Endothelial cell of umbilical vein (primary cell): Measurements from ENCODE around the gene SPTLC2. TPM values are rescaled to one million over a fixed set of nuclear protein-coding genes. Genes with fewer than 3 reads are reported as not detected.

Experiments used
- BruUV-seq: library from RNA; stranded (reverse); fragments of 400-500 nt; replicated peaks from 2 replicates; lab custom pipeline; 2021; lab: Mats Ljungman, UMichigan
- CTCF ChIA-PET: fragments of 300-600, 350-600 bp; sonication (Branson Sonifier 250); formaldehyde crosslinking; loops from one replicate; lab custom pipeline; 2021; ENCODE audit warnings: antibody characterized with exemption, inconsistent platforms; lab: Charles Lee
- POLR2A ChIA-PET: fragments of 300-600, 350-600 bp; sonication (Branson Sonifier 250); formaldehyde crosslinking; loops from one replicate; lab custom pipeline; 2021; ENCODE audit warnings: antibody characterized with exemption, inconsistent platforms; lab: Charles Lee
- DNase-seq: peaks from one replicate; pipeline ENCODE4 v3.0.0-alpha.2; 2011; ENCODE audit warnings: low read depth, low spot score
- FAIRE-seq: peaks from 2 replicates; lab custom pipeline; 2011; peaks lifted over from hg19 to GRCh38; lab: Jason Lieb, UNC
- H2AFZ ChIP-seq: 2 replicates; pipeline ENCODE4 v1.6.0; 2012; ENCODE audit warnings: low read depth, low read length, control low read depth, inconsistent platforms
- H3K27ac ChIP-seq: 2 replicates; pipeline ENCODE4 v1.5.1; 2011; ENCODE audit warnings: low read depth, mild to moderate bottlenecking, control low read depth, low read length, moderate library complexity; ENCODE audit not compliant: insufficient read depth
- H3K27me3 ChIP-seq, 2 experiments: 2 replicates each; pipeline versions ENCODE4 v1.6.0 to v1.6.1; 2011; ENCODE audit warnings: low read length in 2 of 2, mixed read lengths in 1 of 2; ENCODE audit not compliant: control insufficient read depth in 2 of 2, insufficient read depth in 2 of 2
- H3K36me3 ChIP-seq, 2 experiments: 2 replicates in 1 of 2; 3 replicates in 1 of 2; pipeline ENCODE4 v1.5.1; 2011; ENCODE audit warnings: low read length in 2 of 2, mild to moderate bottlenecking in 1 of 2, moderate library complexity in 1 of 2; ENCODE audit not compliant: control insufficient read depth in 2 of 2, insufficient read depth in 2 of 2; ENCODE audit errors: extremely low read depth in 1 of 2
- H3K4me1 ChIP-seq: 3 replicates; pipeline ENCODE4 v1.5.1; 2011; ENCODE audit warnings: mild to moderate bottlenecking, low read length; ENCODE audit not compliant: control insufficient read depth, insufficient read depth; ENCODE audit errors: extremely low read depth
- H3K4me2 ChIP-seq: 2 replicates; pipeline ENCODE4 v1.6.1; 2011; ENCODE audit warnings: low read length, control low read depth, mixed read lengths; ENCODE audit not compliant: insufficient read depth
- H3K4me3 ChIP-seq, 3 experiments: fragments of 200-600 bp in 1 of 3; sonication (generic), shearing (Covaris generic) in 1 of 3; replicated peaks in 1 of 3; 2 replicates each; pipeline ENCODE4 v1.5.1; 2011 to 2016; ENCODE audit warnings: control low read depth in 3 of 3, low read length in 3 of 3, mild to moderate bottlenecking in 2 of 3, inconsistent platforms in 1 of 3, low read depth in 1 of 3, moderate library complexity in 1 of 3; ENCODE audit not compliant: insufficient read depth in 1 of 3
- H3K79me2 ChIP-seq: 2 replicates; pipeline ENCODE4 v1.6.0; 2012; ENCODE audit warnings: low read length, inconsistent platforms; ENCODE audit not compliant: control insufficient read depth, insufficient read depth
- H3K9ac ChIP-seq: replicated peaks from 2 replicates; pipeline ENCODE3; 2011; ENCODE audit warnings: low read length, control low read depth; ENCODE audit not compliant: insufficient read depth; ENCODE audit errors: extremely low read depth
- H3K9me1 ChIP-seq: replicated peaks from 3 replicates; pipeline ENCODE4 v1.6.0; 2011; ENCODE audit warnings: mild to moderate bottlenecking, low read length; ENCODE audit not compliant: control insufficient read depth, insufficient read depth; ENCODE audit errors: extremely low read depth
- H3K9me3 ChIP-seq: replicated peaks from 2 replicates; pipeline ENCODE4 v1.5.1; 2012; ENCODE audit warnings: low read length, inconsistent platforms; ENCODE audit not compliant: control insufficient read depth, insufficient read depth
- H4K20me1 ChIP-seq: replicated peaks from 2 replicates; pipeline ENCODE3; 2011; ENCODE audit warnings: mild to moderate bottlenecking, low read length; ENCODE audit not compliant: control insufficient read depth, insufficient read depth; ENCODE audit errors: extremely low read depth
- CTCF ChIP-seq, 2 donors: IDR thresholded peaks; 1 replicate in 1 of 2; 2 replicates in 1 of 2; pipeline ENCODE4 v1.5.1; 2011; ENCODE audit warnings: low read length in 2 of 2, mild to moderate bottlenecking in 2 of 2, moderate library complexity in 2 of 2, control low read depth in 1 of 2, inconsistent platforms in 1 of 2, low read depth in 1 of 2; ENCODE audit not compliant: insufficient read depth in 1 of 2; ENCODE audit errors: extremely low read depth in 1 of 2
- EZH2 ChIP-seq: IDR thresholded peaks from 2 replicates; pipeline ENCODE4 v1.6.1; 2012; ENCODE audit warnings: borderline replicate concordance, low read depth, mild to moderate bottlenecking, moderate library complexity, low read length, inconsistent platforms; ENCODE audit not compliant: severe bottlenecking
- FOS ChIP-seq: IDR thresholded peaks from 2 replicates; pipeline ENCODE4 v1.6.1; 2011; ENCODE audit warnings: mild to moderate bottlenecking, low read length, moderate library complexity, borderline replicate concordance; ENCODE audit not compliant: insufficient read depth
- GATA2 ChIP-seq: IDR thresholded peaks from 2 replicates; pipeline ENCODE4 v1.7.0; 2011; ENCODE audit warnings: low read depth, mild to moderate bottlenecking, moderate library complexity, mixed read lengths, low read length; ENCODE audit not compliant: insufficient read length, insufficient read depth
- JUN ChIP-seq: IDR thresholded peaks from 2 replicates; pipeline ENCODE4 v1.6.1; 2011; ENCODE audit warnings: borderline replicate concordance, low read depth; ENCODE audit not compliant: insufficient read length, insufficient read depth
- MAX ChIP-seq: IDR thresholded peaks from 2 replicates; pipeline ENCODE4 v1.6.1; 2011; ENCODE audit not compliant: insufficient read depth, insufficient read length
- MYC ChIP-seq: IDR thresholded peaks from one replicate; pipeline ENCODE4 v1.6.1; 2011; ENCODE audit warnings: mild to moderate bottlenecking, low read depth, low read length
- POLR2A ChIP-seq: IDR thresholded peaks from 2 replicates; pipeline ENCODE4 v1.6.1; 2012; ENCODE audit warnings: low read depth, mild to moderate bottlenecking, control low read depth, low read length
- POLR2AphosphoS5 ChIP-seq: IDR thresholded peaks from 2 replicates; pipeline ENCODE4 v1.6.1; 2012; ENCODE audit warnings: low read depth, mild to moderate bottlenecking, control low read depth, low read length, moderate library complexity; ENCODE audit not compliant: insufficient read depth
- dilution Hi-C: fragments of 300-500 bp; cut with MboI; formaldehyde crosslinking; loops from one replicate; pipeline ENCODE4 v1.15.0; 2019; ENCODE audit warnings: low sequenced_read_pairs; ENCODE audit not compliant: extremely low pct_ligation_motif_present
- intact Hi-C: fragments of 100-400 bp; cut with micrococcal nuclease; formaldehyde crosslinking; loops from one replicate; pipeline ENCODE4 v1.10.0; 2022
- polyA plus RNA-seq, 4 experiments: library from polyadenylated mRNA; depleted of rRNA in 3 of 4; stranded (reverse) in 3 of 4; unstranded in 1 of 4; fragments of >200 nt; gene quantifications; 2 replicates each; pipeline versions ENCODE4 v1.2.1 to v1.2.3, GENCODE V29; 2011 to 2012; ENCODE audit warnings: missing spikeins in 1 of 4
- total RNA-seq: library from RNA; stranded (reverse); gene quantifications from 2 replicates; pipeline ENCODE4 v1.2.3, GENCODE V29; 2021

SPTLC2 gene
- total and polyA plus RNA-seq, 2 donors (not counting 3 experiments of a cell fraction or from before 2014, with no cell fraction given) = 19.1 to 71.3 TPM

DNA sequence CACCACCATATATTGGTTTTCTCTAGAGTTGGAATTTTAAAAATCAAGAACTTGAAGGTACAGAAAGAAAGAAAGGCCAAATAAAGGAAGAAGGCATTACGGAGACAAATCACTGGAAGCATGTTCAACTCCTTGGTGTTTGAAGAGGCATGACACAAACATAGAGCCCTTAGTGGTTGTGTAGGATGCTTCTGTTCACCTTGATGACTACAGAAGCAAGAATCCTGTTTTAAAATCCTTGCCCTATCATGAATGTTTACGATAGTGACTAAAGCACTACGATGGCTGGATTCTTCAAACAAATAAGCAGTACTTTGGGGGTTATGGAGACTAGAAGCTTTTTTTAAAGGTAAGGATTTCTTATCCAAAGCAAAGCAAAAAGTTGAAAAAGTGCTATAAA, 107.6 kb downstream of the SPTLC2 start:
- dilution Hi-C loops = no loop called here
- no peaks in the 10 kb centered on the region for H3K27me3 ChIP-seq
- FAIRE-seq = no peak

More for the DNA sequence above, 107.6 kb downstream of the SPTLC2 start:
- H2AFZ ChIP-seq = no peak overlapping the region
- H3K79me2 ChIP-seq = no peaks in the 10 kb centered on the region
- ChIA-PET POLR2A (no interaction called here), CTCF (interaction anchor here (1.2 to 1.8 kb wide), 2 partner anchors 10 to 1058 kb away, joined by 3 to 5 read pairs; no protein-coding TSS in a partner anchor)
- H3K9ac ChIP-seq = no peak overlapping the region
- H4K20me1 ChIP-seq = no peaks in the 10 kb centered on the region
- H3K4me3 ChIP-seq = no peak overlapping the region
- intact Hi-C loops = no loop called here
- H3K9me3 ChIP-seq = no peaks in the 10 kb centered on the region
- H3K9me1 ChIP-seq = no peaks in the 10 kb centered on the region
- no peak for DNase-seq
- BruUV-seq = TSS peak; percentile 2
- H3K36me3 ChIP-seq = peaks cover 12 to 22% of the 10 kb centered on the region in 2 experiments
- H3K27ac ChIP-seq = no peak overlapping the region
- H3K4me1 ChIP-seq = no peaks in the 10 kb centered on the region
- TF ChIP-seq CTCF (IDR thresholded peaks at IDR 0.05; ENCODE audit: extremely low read depth in 1 of 2, insufficient read depth in 1 of 2, low read depth in 1 of 2, low read length in 2 of 2) (no peak), MYC (no peak), MAX (no peak), JUN (no peak), GATA2 (no peak), POLR2AphosphoS5 (no peak), FOS (no peak), EZH2 (no peak), POLR2A (no peak)
- H3K4me2 ChIP-seq = no peak overlapping the region
